Large intestine (tissue), 3 donors: Measurements from ENCODE around the gene IL17REL. TPM values are rescaled to one million over a fixed set of nuclear protein-coding genes. Genes with fewer than 3 reads are reported as not detected.

ENCODE experiments used
- DNase-seq, 2 donors: peaks; one replicate each; pipeline versions ENCODE4 v3.0.0 to v3.0.0-alpha.2; 2013
- H3K27ac ChIP-seq: one replicate; pipeline ENCODE4 v1.5.1; 2013; ENCODE audit warnings: low read length
- H3K27me3 ChIP-seq: 2 replicates; pipeline ENCODE4 v1.6.1; 2013; ENCODE audit warnings: low read length; ENCODE audit not compliant: control insufficient read depth, insufficient read depth
- H3K36me3 ChIP-seq: 2 replicates; pipeline ENCODE4 v1.6.1; 2013; ENCODE audit warnings: low read length; ENCODE audit not compliant: control insufficient read depth, insufficient read depth
- H3K4me1 ChIP-seq: one replicate; pipeline ENCODE4 v1.6.1; 2013; ENCODE audit warnings: low read length; ENCODE audit not compliant: control insufficient read depth, insufficient read depth
- H3K4me3 ChIP-seq: one replicate; pipeline ENCODE4 v1.5.1; 2013; ENCODE audit warnings: low read length
- H3K9me3 ChIP-seq: one replicate; pipeline ENCODE4 v1.6.1; 2013; ENCODE audit warnings: mild to moderate bottlenecking, low read depth, low read length, moderate library complexity; ENCODE audit not compliant: control insufficient read depth
- WGBS: methylation state at CpG from one replicate; pipeline ENCODE4 v1.1.5; 2013; ENCODE audit warnings: low lambda C conversion rate; ENCODE audit not compliant: insufficient coverage; 5-methylcytosine and 5-hydroxymethylcytosine counted together
- polyA plus RNA-seq: library from polyadenylated mRNA; unstranded; fragments of 120-200 nt; gene quantifications from one replicate; pipeline ENCODE4 v1.2.1, GENCODE V29; 2013

IL17REL gene
- polyA plus RNA-seq, 1 donor: 0.31 TPM

- H3K36me3 ChIP-seq: peaks cover 35% of the 10 kb centered on the region
- peak overlapping the region; percentile 96 for H3K4me3 ChIP-seq
- H3K27me3 ChIP-seq: no peaks in the 10 kb centered on the region
- no peaks in the 10 kb centered on the region for H3K9me3 ChIP-seq
- H3K4me1 ChIP-seq: peaks cover 47% of the 10 kb centered on the region
- H3K27ac ChIP-seq: no peak overlapping the region
- WGBS: no CpG with 5 or more reads among the region's 6 CpGs
- DNase-seq: no peak
Observed at GRCh38 chr22:49963647-49964026, 48.9 kb downstream of the IL17REL start.

- H3K4me3 ChIP-seq: peak overlapping the region; percentile 96
- peaks cover 35% of the 10 kb centered on the region for H3K36me3 ChIP-seq
- no peaks in the 10 kb centered on the region for H3K9me3 ChIP-seq
- peak overlapping the region; percentile 37 for H3K27ac ChIP-seq
- no CpG with 5 or more reads among the region's 63 CpGs for WGBS
- no peaks in the 10 kb centered on the region for H3K27me3 ChIP-seq
- peaks cover 53% of the 10 kb centered on the region for H3K4me1 ChIP-seq
- DNase-seq: no peak
Observed at GRCh38 chr22:49962751-49963646, 49.6 kb downstream of the IL17REL start.

- Histone ChIP-seq H3K4me1 (peaks cover 61% of the 10 kb centered on the region), H3K27me3 (no peaks in the 10 kb centered on the region), H3K4me3 (peak overlapping the region; percentile 96), H3K27ac (peak overlapping the region; percentile 75), H3K9me3 (no peaks in the 10 kb centered on the region), H3K36me3 (peaks cover 35% of the 10 kb centered on the region)
- peak; percentile 79 to 86 for DNase-seq
- no CpG with 5 or more reads among the region's 70 CpGs for WGBS
Observed at GRCh38 chr22:49962012-49962750, 50.4 kb downstream of the IL17REL start.

GRCh38 chr22:49961601-49962011 lies 51.0 kb downstream of the IL17REL start:
- peaks cover 58% of the 10 kb centered on the region for H3K4me1 ChIP-seq
- no CpG with 5 or more reads among the region's 49 CpGs for WGBS
- no peaks in the 10 kb centered on the region for H3K27me3 ChIP-seq
- peaks cover 35% of the 10 kb centered on the region for H3K36me3 ChIP-seq
- no peaks in the 10 kb centered on the region for H3K9me3 ChIP-seq
- peak overlapping the region; percentile 96 for H3K4me3 ChIP-seq
- peak overlapping the region; percentile 75 for H3K27ac ChIP-seq
- no peak for DNase-seq

DNA sequence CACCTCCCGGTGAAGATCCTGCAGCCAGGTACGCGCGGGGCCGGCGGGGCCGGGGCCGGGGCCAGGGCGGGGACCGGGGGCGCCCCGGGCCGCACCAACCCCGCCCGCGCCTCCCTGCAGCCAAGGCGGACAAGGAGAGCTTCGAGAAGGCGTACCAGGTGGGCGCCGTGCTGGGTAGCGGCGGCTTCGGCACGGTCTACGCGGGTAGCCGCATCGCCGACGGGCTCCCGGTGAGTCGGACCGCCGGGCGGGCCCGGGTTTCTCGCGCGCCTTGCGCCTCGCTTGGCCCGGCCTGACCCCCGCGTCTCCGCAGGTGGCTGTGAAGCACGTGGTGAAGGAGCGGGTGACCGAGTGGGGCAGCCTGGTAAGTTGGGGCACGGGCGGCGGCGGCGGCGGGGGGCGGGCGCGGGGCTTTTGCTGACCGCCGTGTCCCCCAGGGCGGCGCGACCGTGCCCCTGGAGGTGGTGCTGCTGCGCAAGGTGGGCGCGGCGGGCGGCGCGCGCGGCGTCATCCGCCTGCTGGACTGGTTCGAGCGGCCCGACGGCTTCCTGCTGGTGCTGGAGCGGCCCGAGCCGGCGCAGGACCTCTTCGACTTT lies 51.5 kb downstream of the IL17REL start:
- no peak for DNase-seq
- Histone ChIP-seq H3K27ac (peak overlapping the region; percentile 75), H3K27me3 (no peaks in the 10 kb centered on the region), H3K4me3 (peak overlapping the region; percentile 96), H3K36me3 (peaks cover 35% of the 10 kb centered on the region), H3K9me3 (no peaks in the 10 kb centered on the region), H3K4me1 (peaks cover 53% of the 10 kb centered on the region)
- no CpG with 5 or more reads among the region's 84 CpGs for WGBS

DNA sequence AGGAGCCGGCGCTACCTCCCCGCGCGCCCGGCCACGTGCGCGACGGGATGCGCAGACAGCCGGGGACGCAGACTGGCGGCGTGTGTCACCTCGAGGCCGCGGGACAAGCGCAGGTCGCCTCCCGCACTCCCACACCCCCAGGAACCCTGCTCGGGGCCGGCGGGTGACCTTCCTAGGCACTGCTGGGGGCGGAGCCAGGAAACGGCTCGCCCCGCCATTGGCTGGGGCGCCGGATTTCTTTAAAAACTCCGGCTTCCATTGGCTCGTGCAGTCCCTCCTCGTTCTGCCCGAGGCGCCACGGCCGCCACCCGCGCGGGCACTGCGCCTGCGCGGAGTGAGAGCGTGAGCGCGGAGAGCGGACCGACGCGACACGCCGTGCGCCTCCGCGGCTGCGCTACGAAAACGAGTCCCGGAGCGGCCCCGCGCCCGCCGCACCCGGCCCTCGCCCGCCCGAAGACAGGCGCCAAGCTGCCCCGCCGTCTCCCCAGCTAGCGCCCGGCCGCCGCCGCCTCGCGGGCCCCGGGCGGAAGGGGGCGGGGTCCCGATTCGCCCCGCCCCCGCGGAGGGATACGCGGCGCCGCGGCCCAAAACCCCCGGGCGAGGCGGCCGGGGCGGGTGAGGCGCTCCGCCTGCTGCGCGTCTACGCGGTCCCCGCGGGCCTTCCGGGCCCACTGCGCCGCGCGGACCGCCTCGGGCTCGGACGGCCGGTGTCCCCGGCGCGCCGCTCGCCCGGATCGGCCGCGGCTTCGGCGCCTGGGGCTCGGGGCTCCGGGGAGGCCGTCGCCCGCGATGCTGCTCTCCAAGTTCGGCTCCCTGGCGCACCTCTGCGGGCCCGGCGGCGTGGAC lies 52.2 kb downstream of the IL17REL start, which contains the start of gene PIM3:
Gene PIM3, plus strand, starts transcription at position 614 of the 846 bp plus-strand sequence. Its CDS starts 176 bp downstream, at position 790.
- H3K4me3 ChIP-seq: peak within 1 kb of the TSS; percentile 96
- H3K36me3 ChIP-seq: peaks cover 33% of the 10 kb centered on the region
- peak within 1 kb of the TSS; percentile 83 for H3K27ac ChIP-seq
- peaks cover 48% of the 10 kb centered on the region for H3K4me1 ChIP-seq
- no peaks in the 10 kb centered on the region for H3K27me3 ChIP-seq
- DNase-seq: peak; percentile 98 to 99
- no peaks in the 10 kb centered on the region for H3K9me3 ChIP-seq
- WGBS: no CpG with 5 or more reads among the region's 137 CpGs

DNA sequence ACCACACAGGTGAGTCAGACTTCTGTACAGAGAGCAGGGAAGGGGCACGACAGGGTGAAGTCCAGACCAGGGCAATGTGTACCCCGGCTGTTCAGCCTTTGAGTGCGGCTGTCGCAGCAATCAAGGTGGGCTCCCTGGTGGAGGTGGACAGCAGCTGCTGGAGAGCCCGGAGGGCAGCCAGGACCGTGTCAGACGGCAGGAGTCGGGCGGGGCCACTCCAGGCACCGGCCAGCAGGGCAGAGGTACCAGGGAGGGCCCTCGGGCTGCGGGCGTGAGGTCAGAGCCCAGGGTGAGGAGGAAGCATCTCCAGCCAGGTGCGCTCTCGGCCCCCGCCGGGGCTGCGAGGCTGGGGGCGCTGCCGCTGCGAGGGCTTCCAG lies 52.8 kb downstream of the IL17REL start:
- no peaks in the 10 kb centered on the region for H3K27me3 ChIP-seq
- H3K36me3 ChIP-seq: peaks cover 27% of the 10 kb centered on the region
- WGBS: no CpG with 5 or more reads among the region's 21 CpGs
- peak; percentile 68 to 80 for DNase-seq
- peak overlapping the region; percentile 53 for H3K4me3 ChIP-seq
- H3K4me1 ChIP-seq: peaks cover 52% of the 10 kb centered on the region
- H3K9me3 ChIP-seq: no peaks in the 10 kb centered on the region
- peak overlapping the region; percentile 83 for H3K27ac ChIP-seq

DNA sequence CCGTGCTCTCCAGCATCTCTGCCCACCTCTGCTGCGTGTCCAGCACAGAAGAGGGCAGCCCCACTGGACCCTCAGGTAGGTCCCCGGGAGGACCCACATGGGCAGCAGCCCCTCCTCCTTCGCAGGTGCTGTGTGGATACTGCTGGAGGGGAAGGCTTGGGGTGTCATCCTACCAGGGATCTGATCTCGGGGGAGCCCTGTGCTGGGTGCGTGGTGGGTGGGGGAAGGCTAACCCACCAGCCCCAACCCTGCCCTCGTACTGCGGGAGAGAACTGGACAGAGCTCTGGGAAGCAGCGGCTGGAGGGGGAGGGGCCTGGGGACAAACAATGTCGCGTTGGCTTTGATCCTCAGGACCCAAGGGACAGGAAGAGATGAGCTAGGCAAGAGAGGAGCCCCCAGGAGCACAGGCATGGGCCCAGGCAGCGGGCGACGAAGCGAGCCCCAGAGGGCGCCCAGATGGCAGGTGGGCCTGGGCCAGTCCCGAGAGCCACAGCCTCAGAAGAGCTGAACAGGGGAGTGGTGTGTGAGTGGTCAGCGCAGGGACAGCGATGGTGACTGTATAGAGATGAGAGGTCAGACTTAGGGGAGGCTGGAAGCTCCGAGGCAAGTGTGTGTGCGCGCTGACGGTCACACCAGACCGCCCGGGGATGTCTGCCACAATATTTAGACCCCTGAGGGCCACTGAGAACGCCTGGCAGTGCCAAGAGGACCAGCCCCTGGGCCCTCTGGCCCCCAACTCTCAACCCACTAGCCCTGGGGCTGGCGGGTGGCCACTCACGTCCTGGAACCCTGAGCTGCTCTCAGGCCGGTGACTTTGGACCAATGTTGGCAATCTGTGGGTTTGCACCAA lies 53.4 kb downstream of the IL17REL start:
- peaks cover 55% of the 10 kb centered on the region for H3K4me1 ChIP-seq
- H3K27ac ChIP-seq: peak overlapping the region; percentile 83
- no peaks in the 10 kb centered on the region for H3K9me3 ChIP-seq
- peak overlapping the region; percentile 53 for H3K4me3 ChIP-seq
- no peak for DNase-seq
- peaks cover 21% of the 10 kb centered on the region for H3K36me3 ChIP-seq
- H3K27me3 ChIP-seq: no peaks in the 10 kb centered on the region
- 90% methylated on average over 2 of the region's 29 CpGs for WGBS

DNA sequence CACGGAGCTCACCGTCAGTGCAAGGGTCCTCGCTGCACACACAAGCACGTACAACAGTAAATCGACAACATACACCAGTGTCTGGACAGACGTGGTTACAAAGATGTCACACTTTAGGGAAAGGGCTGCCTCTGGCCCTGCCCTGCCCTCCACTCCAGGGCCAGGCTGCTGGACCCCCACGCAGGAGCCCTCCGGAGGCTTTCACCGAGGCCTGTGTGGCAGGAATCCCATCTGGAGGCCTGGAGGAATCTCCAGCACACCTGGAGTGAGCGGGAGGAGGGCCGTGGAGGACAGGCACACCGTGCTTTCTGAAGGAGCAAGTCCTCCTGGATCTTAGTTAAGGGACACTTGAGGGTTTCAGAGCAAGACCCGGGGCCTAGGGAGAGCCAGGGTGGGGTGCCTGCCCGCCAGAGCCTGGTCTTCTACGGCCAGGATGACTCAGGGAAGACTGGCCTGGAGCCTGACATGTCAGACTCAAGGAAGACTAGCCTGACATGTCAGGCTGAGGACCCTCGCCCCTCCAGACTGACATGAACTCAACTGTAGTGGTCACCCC lies 54.1 kb downstream of the IL17REL start:
- Histone ChIP-seq H3K27ac (peak overlapping the region; percentile 83), H3K9me3 (no peaks in the 10 kb centered on the region), H3K27me3 (no peaks in the 10 kb centered on the region), H3K36me3 (peaks cover 13% of the 10 kb centered on the region), H3K4me3 (no peak overlapping the region), H3K4me1 (peaks cover 56% of the 10 kb centered on the region)
- DNase-seq: no peak
- WGBS: no CpG with 5 or more reads among the region's 16 CpGs
